Measurements from ENCODE around the gene UTP4.

The UTP4 gene

DNA sequence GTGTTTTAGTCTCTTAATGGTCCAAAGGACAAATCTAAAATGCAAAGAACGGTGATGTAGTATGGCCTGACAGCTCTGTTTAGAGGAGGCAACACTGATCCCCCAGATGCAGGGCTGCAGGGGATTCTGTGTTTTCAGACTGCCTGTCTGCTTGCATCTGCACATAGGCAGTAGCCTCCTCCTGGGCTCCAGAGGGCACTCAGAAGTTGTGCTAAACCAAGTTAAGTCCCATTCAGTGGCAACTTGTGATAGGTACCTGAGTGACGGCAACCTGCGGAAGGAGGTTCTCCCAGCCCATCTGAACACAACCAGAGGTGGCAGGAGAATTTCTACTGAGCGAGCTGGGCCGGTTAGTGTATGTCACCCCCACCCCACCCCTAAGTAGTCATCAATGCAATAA, 17.1 kb upstream of the UTP4 start:
- Histone ChIP-seq H3K4me1 (ENCODE audit: control insufficient read depth, low read depth, low read length) (no peaks in the 10 kb centered on the region), H2AK5ac (ENCODE audit: low read length) (no peak overlapping the region), H4K5ac (ENCODE audit: low read length) (no peak overlapping the region), H3K18ac (ENCODE audit: low read length) (no peak overlapping the region), H3K79me1 (ENCODE audit: low read length) (peaks cover 4% of the 10 kb centered on the region), H3K9ac (ENCODE audit: low read length) (no peak overlapping the region), H3K4ac (ENCODE audit: low read depth, low read length) (no peak overlapping the region), H3K27me3 (ENCODE audit: insufficient read depth, low read length, poor library complexity) (no peaks in the 10 kb centered on the region), H3K56ac (ENCODE audit: low read length) (no peak overlapping the region), H2BK15ac (replicated peaks; ENCODE audit: low read depth) (no peak overlapping the region), H3K4me2 (ENCODE audit: low read length) (no peak overlapping the region), H3K23ac (ENCODE audit: low read length) (no peak overlapping the region), H3K4me3 (ENCODE audit: low read length) (no peak overlapping the region), H3K36me3 (ENCODE audit: control insufficient read depth, insufficient read depth, low read length) (peaks cover 2% of the 10 kb centered on the region), H4K8ac (ENCODE audit: low read depth, low read length) (no peak overlapping the region), H2BK5ac (ENCODE audit: low read length) (no peak overlapping the region), H2BK120ac (ENCODE audit: low read depth, low read length) (no peak overlapping the region), H3K27ac (ENCODE audit: low read depth, low read length) (no peak overlapping the region), H3K79me2 (ENCODE audit: control insufficient read depth, insufficient read depth, low read length) (no peaks in the 10 kb centered on the region)
- no CpG with 5 or more reads among the region's 5 CpGs for WGBS (ENCODE audit: extremely low coverage, insufficient coverage, low lambda C conversion rate)
- DNase-seq, result no peak

DNA sequence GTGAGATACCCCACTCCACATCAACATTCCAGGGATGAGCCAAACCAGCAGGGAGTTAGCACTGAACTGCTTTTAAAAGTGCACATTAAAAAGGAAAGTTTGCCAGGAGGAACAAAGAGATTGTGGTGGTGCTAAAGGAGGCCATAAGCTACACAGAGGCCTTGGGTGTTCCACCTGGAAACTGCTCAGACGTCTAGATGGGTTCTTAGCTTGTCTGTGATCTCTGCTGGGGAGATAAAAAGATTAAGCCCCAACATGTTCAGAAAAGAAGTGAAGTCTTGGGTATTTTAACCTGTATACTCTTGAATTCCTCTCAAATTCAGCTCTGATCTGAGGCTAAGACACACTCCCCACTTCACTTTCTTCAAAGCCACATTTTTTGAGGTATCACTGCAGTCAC, 16.6 kb upstream of the UTP4 start:
- peaks cover 4% of the 10 kb centered on the region for H3K36me3 ChIP-seq (ENCODE audit: control insufficient read depth, insufficient read depth, low read length)
- H2BK120ac ChIP-seq (ENCODE audit: low read depth, low read length), result no peak overlapping the region
- no peak overlapping the region for H3K4ac ChIP-seq (ENCODE audit: low read depth, low read length)
- H3K23ac ChIP-seq (ENCODE audit: low read length), result no peak overlapping the region
- no peak overlapping the region for H3K27ac ChIP-seq (ENCODE audit: low read depth, low read length)
- peaks cover 2% of the 10 kb centered on the region for H3K79me1 ChIP-seq (ENCODE audit: low read length)
- no peak for DNase-seq
- H3K4me1 ChIP-seq (ENCODE audit: control insufficient read depth, low read depth, low read length), result no peaks in the 10 kb centered on the region
- no peak overlapping the region for H3K18ac ChIP-seq (ENCODE audit: low read length)
- H2BK15ac ChIP-seq (replicated peaks; ENCODE audit: low read depth), result no peak overlapping the region
- no peak overlapping the region for H3K9ac ChIP-seq (ENCODE audit: low read length)
- no peaks in the 10 kb centered on the region for H3K27me3 ChIP-seq (ENCODE audit: insufficient read depth, low read length, poor library complexity)
- no peak overlapping the region for H4K5ac ChIP-seq (ENCODE audit: low read length)
- no peak overlapping the region for H3K4me2 ChIP-seq (ENCODE audit: low read length)
- no peak overlapping the region for H4K8ac ChIP-seq (ENCODE audit: low read depth, low read length)
- no peak overlapping the region for H2BK5ac ChIP-seq (ENCODE audit: low read length)
- H3K4me3 ChIP-seq (ENCODE audit: low read length), result no peak overlapping the region
- H3K79me2 ChIP-seq (ENCODE audit: control insufficient read depth, insufficient read depth, low read length), result no peaks in the 10 kb centered on the region
- H3K56ac ChIP-seq (ENCODE audit: low read length), result no peak overlapping the region
- no peak overlapping the region for H2AK5ac ChIP-seq (ENCODE audit: low read length)
- no CpG with 5 or more reads among the region's 1 CpG for WGBS (ENCODE audit: extremely low coverage, insufficient coverage, low lambda C conversion rate)

DNA sequence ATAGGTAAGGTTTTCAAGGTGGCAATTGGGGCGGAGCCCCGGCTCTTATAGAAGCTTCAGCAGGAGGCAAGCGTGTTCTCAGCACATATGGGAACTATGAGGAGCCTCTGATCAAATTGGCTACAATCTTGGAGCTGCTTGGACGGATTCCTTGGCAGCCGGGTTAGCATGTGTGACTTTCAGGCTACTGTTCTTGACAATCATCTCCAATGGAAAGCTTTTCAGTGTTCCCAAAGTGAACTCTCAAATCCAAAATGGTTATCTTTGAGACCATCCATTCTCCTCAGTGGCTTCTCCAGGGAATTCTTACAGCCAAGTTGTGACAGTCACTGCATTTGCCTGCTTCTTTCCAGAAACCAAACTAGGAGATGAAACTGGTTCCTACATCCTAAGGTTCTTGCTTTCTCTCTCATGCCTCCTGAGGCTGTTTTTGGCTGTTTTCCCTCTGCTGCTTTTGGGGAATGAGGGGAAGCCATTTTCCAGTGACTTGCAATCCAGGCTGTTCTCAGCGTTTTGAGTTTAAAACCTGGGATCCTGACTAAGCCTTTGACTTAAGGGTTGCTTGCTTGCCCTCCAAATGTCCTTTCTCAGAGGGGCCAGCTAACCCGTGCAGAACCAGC, 16.1 kb upstream of the UTP4 start:
- Histone ChIP-seq H3K27ac (ENCODE audit: low read depth, low read length) (no peak overlapping the region), H3K4me3 (ENCODE audit: low read length) (no peak overlapping the region), H2BK5ac (ENCODE audit: low read length) (no peak overlapping the region), H3K79me1 (ENCODE audit: low read length) (peaks cover 2% of the 10 kb centered on the region), H2AK5ac (ENCODE audit: low read length) (no peak overlapping the region), H4K8ac (ENCODE audit: low read depth, low read length) (no peak overlapping the region), H3K27me3 (ENCODE audit: insufficient read depth, low read length, poor library complexity) (no peaks in the 10 kb centered on the region), H3K36me3 (ENCODE audit: control insufficient read depth, insufficient read depth, low read length) (peaks cover 7% of the 10 kb centered on the region), H3K18ac (ENCODE audit: low read length) (no peak overlapping the region), H3K4ac (ENCODE audit: low read depth, low read length) (no peak overlapping the region), H3K4me1 (ENCODE audit: control insufficient read depth, low read depth, low read length) (no peaks in the 10 kb centered on the region), H3K9ac (ENCODE audit: low read length) (no peak overlapping the region), H2BK120ac (ENCODE audit: low read depth, low read length) (no peak overlapping the region), H3K79me2 (ENCODE audit: control insufficient read depth, insufficient read depth, low read length) (no peaks in the 10 kb centered on the region), H3K4me2 (ENCODE audit: low read length) (no peak overlapping the region), H3K23ac (ENCODE audit: low read length) (no peak overlapping the region), H3K56ac (ENCODE audit: low read length) (no peak overlapping the region), H4K5ac (ENCODE audit: low read length) (no peak overlapping the region), H2BK15ac (replicated peaks; ENCODE audit: low read depth) (no peak overlapping the region)
- WGBS (ENCODE audit: extremely low coverage, insufficient coverage, low lambda C conversion rate), result no CpG with 5 or more reads among the region's 7 CpGs
- DNase-seq, result no peak

DNA sequence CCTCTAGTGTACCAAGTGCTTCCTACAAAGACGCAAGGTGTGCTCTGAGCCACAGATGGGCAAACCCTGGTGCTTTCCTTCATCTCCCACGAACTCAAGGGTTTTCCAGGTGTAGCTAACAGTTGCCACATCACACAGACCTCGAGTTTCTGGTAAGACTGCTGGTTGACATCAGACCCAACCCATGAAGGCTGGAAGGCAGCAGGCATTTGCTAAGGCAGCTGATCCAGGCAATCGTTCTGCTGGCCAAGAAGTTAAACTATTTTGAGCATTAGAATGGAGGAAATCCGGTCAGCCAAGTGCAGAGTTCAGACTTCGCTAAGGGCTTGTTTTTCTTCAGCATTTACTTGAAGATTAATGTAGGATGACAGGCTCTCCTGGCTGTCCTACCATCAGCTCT, 15.5 kb upstream of the UTP4 start:
- no peaks in the 10 kb centered on the region for H3K27me3 ChIP-seq (ENCODE audit: insufficient read depth, low read length, poor library complexity)
- no peak overlapping the region for H3K9ac ChIP-seq (ENCODE audit: low read length)
- H3K23ac ChIP-seq (ENCODE audit: low read length), result no peak overlapping the region
- peaks cover 2% of the 10 kb centered on the region for H3K79me1 ChIP-seq (ENCODE audit: low read length)
- no peak overlapping the region for H3K4ac ChIP-seq (ENCODE audit: low read depth, low read length)
- no peak overlapping the region for H2BK120ac ChIP-seq (ENCODE audit: low read depth, low read length)
- H3K27ac ChIP-seq (ENCODE audit: low read depth, low read length), result no peak overlapping the region
- WGBS (ENCODE audit: extremely low coverage, insufficient coverage, low lambda C conversion rate), result no CpG with 5 or more reads among the region's 6 CpGs
- H3K56ac ChIP-seq (ENCODE audit: low read length), result no peak overlapping the region
- no peak overlapping the region for H2AK5ac ChIP-seq (ENCODE audit: low read length)
- no peak overlapping the region for H3K4me2 ChIP-seq (ENCODE audit: low read length)
- H3K4me3 ChIP-seq (ENCODE audit: low read length), result no peak overlapping the region
- DNase-seq, result no peak
- H3K4me1 ChIP-seq (ENCODE audit: control insufficient read depth, low read depth, low read length), result no peaks in the 10 kb centered on the region
- no peaks in the 10 kb centered on the region for H3K79me2 ChIP-seq (ENCODE audit: control insufficient read depth, insufficient read depth, low read length)
- no peak overlapping the region for H2BK5ac ChIP-seq (ENCODE audit: low read length)
- H3K18ac ChIP-seq (ENCODE audit: low read length), result no peak overlapping the region
- peaks cover 7% of the 10 kb centered on the region for H3K36me3 ChIP-seq (ENCODE audit: control insufficient read depth, insufficient read depth, low read length)
- H4K8ac ChIP-seq (ENCODE audit: low read depth, low read length), result no peak overlapping the region
- H4K5ac ChIP-seq (ENCODE audit: low read length), result no peak overlapping the region
- H2BK15ac ChIP-seq (replicated peaks; ENCODE audit: low read depth), result no peak overlapping the region

DNA sequence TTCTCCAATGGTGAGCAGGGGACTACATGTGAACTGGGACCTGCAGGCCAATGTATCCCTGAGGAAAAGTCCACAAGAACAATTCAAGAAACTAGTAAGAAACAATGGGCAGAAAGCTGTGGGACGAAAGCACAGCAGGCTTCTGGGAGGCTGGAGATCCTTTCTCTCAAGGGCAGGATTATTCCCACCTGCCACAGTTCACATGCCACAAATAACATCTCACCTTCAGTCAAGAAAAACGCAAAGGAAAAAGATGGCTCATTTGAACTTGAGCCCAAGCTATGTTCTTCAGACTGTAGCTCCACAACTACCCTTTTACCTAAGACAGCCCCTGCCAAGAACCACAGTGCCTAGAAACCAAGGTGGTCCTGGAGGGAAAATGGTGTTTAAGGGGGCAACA, 14.0 kb upstream of the UTP4 start:
- H3K36me3 ChIP-seq (ENCODE audit: control insufficient read depth, insufficient read depth, low read length), result peaks cover 7% of the 10 kb centered on the region
- H2AK5ac ChIP-seq (ENCODE audit: low read length), result no peak overlapping the region

DNA sequence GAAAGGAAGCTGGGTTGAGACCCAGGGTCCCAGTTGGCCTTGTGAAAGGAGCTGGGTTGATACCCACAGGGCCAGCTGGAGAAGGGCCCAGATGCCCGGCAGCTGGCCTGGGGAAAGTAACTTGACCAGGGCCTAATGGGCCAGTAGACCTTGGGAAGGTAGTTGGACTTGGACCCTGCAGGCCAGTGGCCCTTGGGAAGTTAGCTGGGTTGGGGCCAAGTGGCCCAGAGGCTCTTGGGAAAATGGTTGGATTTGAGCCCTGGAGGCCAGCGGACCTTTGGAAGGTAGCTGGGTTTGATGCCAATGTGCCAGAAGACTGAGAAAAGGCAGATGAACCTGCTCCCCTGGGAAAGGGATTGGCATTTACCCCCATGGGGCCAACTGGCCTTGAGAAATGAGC, 13.5 kb upstream of the UTP4 start:
- no peak overlapping the region for H3K4me3 ChIP-seq (ENCODE audit: low read length)
- no peak overlapping the region for H3K23ac ChIP-seq (ENCODE audit: low read length)
- no peaks in the 10 kb centered on the region for H3K79me2 ChIP-seq (ENCODE audit: control insufficient read depth, insufficient read depth, low read length)
- H2AK5ac ChIP-seq (ENCODE audit: low read length), result no peak overlapping the region
- WGBS (ENCODE audit: extremely low coverage, insufficient coverage, low lambda C conversion rate), result no CpG with 5 or more reads among the region's 2 CpGs
- H3K56ac ChIP-seq (ENCODE audit: low read length), result no peak overlapping the region
- H2BK15ac ChIP-seq (replicated peaks; ENCODE audit: low read depth), result no peak overlapping the region
- H2BK120ac ChIP-seq (ENCODE audit: low read depth, low read length), result no peak overlapping the region
- H3K27me3 ChIP-seq (ENCODE audit: insufficient read depth, low read length, poor library complexity), result no peaks in the 10 kb centered on the region
- H3K4me1 ChIP-seq (ENCODE audit: control insufficient read depth, low read depth, low read length), result no peaks in the 10 kb centered on the region
- no peak overlapping the region for H4K8ac ChIP-seq (ENCODE audit: low read depth, low read length)
- H3K18ac ChIP-seq (ENCODE audit: low read length), result no peak overlapping the region
- no peak overlapping the region for H3K27ac ChIP-seq (ENCODE audit: low read depth, low read length)
- no peak overlapping the region for H4K5ac ChIP-seq (ENCODE audit: low read length)
- no peak overlapping the region for H3K4me2 ChIP-seq (ENCODE audit: low read length)
- no peak overlapping the region for H3K9ac ChIP-seq (ENCODE audit: low read length)
- no peak overlapping the region for H2BK5ac ChIP-seq (ENCODE audit: low read length)
- peaks cover 7% of the 10 kb centered on the region for H3K36me3 ChIP-seq (ENCODE audit: control insufficient read depth, insufficient read depth, low read length)
- no peak overlapping the region for H3K4ac ChIP-seq (ENCODE audit: low read depth, low read length)
- H3K79me1 ChIP-seq (ENCODE audit: low read length), result peaks cover 2% of the 10 kb centered on the region
- no peak for DNase-seq

More for the DNA sequence above, 14.0 kb upstream of the UTP4 start:
- H3K4me1 ChIP-seq (ENCODE audit: control insufficient read depth, low read depth, low read length), result no peaks in the 10 kb centered on the region
- no peak overlapping the region for H2BK5ac ChIP-seq (ENCODE audit: low read length)
- H3K27ac ChIP-seq (ENCODE audit: low read depth, low read length), result no peak overlapping the region
- no peak overlapping the region for H2BK120ac ChIP-seq (ENCODE audit: low read depth, low read length)
- no peaks in the 10 kb centered on the region for H3K27me3 ChIP-seq (ENCODE audit: insufficient read depth, low read length, poor library complexity)
- no peak overlapping the region for H3K9ac ChIP-seq (ENCODE audit: low read length)
- DNase-seq, result no peak
- H3K4me3 ChIP-seq (ENCODE audit: low read length), result no peak overlapping the region
- no peaks in the 10 kb centered on the region for H3K79me2 ChIP-seq (ENCODE audit: control insufficient read depth, insufficient read depth, low read length)
- H3K4me2 ChIP-seq (ENCODE audit: low read length), result no peak overlapping the region
- H3K23ac ChIP-seq (ENCODE audit: low read length), result no peak overlapping the region
- H3K79me1 ChIP-seq (ENCODE audit: low read length), result peaks cover 2% of the 10 kb centered on the region
- no CpG with 5 or more reads among the region's 2 CpGs for WGBS (ENCODE audit: extremely low coverage, insufficient coverage, low lambda C conversion rate)
- H4K5ac ChIP-seq (ENCODE audit: low read length), result no peak overlapping the region
- H2BK15ac ChIP-seq (replicated peaks; ENCODE audit: low read depth), result no peak overlapping the region
- no peak overlapping the region for H3K56ac ChIP-seq (ENCODE audit: low read length)
- H4K8ac ChIP-seq (ENCODE audit: low read depth, low read length), result no peak overlapping the region
- no peak overlapping the region for H3K18ac ChIP-seq (ENCODE audit: low read length)
- H3K4ac ChIP-seq (ENCODE audit: low read depth, low read length), result no peak overlapping the region
